ENCODE data around the gene MLH3. TPM values are rescaled to one million over a fixed set of nuclear protein-coding genes. Genes with fewer than 3 reads are reported as not detected.

The MLH3 gene
- total and polyA plus RNA-seq, 2 experiments from 2014 or later, result 21.7 to 24.4 TPM

DNA sequence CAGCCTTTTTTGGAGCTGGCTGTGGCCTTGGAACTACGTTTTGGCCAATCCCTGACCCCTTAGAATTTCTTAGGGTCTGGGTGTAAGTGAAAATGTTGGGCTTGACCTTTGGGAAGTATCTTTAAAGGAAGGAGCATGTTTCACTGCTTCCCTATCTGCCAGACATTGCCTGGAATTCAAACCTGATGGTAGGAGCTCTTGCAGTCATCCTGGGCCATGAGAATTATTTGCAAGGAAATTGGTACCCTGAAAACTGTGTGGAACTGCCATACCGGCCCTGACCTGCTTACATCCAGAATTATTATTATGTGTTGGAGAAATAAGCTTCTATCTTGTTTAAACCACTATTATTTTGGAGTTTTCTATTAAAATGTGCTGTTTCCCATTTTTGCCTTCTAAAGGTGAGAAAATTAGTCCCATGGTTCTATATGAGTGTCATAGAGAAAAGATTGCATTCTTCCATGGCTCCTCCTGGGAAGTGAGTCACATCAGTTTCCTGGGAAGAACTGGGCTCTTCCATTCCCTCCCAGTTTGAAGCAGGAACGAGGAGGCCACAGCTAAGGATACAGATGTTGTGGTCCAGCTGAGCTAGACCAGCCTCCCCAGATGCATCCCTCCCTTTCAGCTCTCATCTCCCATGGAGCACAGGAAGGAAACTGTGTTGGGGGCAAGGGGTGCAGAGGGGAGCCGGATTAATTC is 86.3 kb downstream of the MLH3 start:
- H3K27ac ChIP-seq, result no peak overlapping the region

More for the DNA sequence above, 86.3 kb downstream of the MLH3 start:
- no peaks in the 10 kb centered on the region for H3K36me3 ChIP-seq
- peak in 1 of 2 donors; percentile 51 for DNase-seq (ENCODE audit: low read depth in 1 of 2, low spot score in 1 of 2)
- H3K9me3 ChIP-seq (ENCODE audit: low read depth), result no peaks in the 10 kb centered on the region
- TF ChIP-seq, protein P1, sequence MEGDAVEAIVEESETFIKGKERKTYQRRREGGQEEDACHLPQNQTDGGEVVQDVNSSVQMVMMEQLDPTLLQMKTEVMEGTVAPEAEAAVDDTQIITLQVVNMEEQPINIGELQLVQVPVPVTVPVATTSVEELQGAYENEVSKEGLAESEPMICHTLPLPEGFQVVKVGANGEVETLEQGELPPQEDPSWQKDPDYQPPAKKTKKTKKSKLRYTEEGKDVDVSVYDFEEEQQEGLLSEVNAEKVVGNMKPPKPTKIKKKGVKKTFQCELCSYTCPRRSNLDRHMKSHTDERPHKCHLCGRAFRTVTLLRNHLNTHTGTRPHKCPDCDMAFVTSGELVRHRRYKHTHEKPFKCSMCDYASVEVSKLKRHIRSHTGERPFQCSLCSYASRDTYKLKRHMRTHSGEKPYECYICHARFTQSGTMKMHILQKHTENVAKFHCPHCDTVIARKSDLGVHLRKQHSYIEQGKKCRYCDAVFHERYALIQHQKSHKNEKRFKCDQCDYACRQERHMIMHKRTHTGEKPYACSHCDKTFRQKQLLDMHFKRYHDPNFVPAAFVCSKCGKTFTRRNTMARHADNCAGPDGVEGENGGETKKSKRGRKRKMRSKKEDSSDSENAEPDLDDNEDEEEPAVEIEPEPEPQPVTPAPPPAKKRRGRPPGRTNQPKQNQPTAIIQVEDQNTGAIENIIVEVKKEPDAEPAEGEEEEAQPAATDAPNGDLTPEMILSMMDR (IDR thresholded peaks at IDR 0.05; ENCODE audit: low read depth, low read length), result no peak
- H3K4me1 ChIP-seq (ENCODE audit: low read depth), result peaks cover 9% of the 10 kb centered on the region
- H3K27me3 ChIP-seq, result no peaks in the 10 kb centered on the region
- H3K4me3 ChIP-seq, result no peak overlapping the region

Other genes with a start within 250 kb of the MLH3 start
- not detected in 2 replicates for gene PROX2, start 175.3 kb downstream of the MLH3 start, total RNA-seq
- gene PROX2, start 175.3 kb downstream of the MLH3 start, polyA plus RNA-seq, result 0.06 and 0.75 TPM in 2 replicates
- 53.2 and 63.7 TPM in 2 replicates for gene DLST, start 169.6 kb downstream of the MLH3 start, total RNA-seq
- 10.0 and 13.8 TPM in 2 replicates for gene DLST, start 169.6 kb downstream of the MLH3 start, polyA plus RNA-seq
- gene RPS6KL1, start 128.2 kb downstream of the MLH3 start, total RNA-seq, result 7.6 and 15.1 TPM in 2 replicates
- 9.3 and 9.8 TPM in 2 replicates for gene RPS6KL1, start 128.2 kb downstream of the MLH3 start, polyA plus RNA-seq
- gene PGF, start 95.9 kb downstream of the MLH3 start, total RNA-seq, result 14.2 and 18.1 TPM in 2 replicates
- gene PGF, start 95.9 kb downstream of the MLH3 start, polyA plus RNA-seq, result 23.5 and 24.6 TPM in 2 replicates
- 57.3 and 69.5 TPM in 2 replicates for gene EIF2B2, start 48.5 kb downstream of the MLH3 start, total RNA-seq
- gene EIF2B2, start 48.5 kb downstream of the MLH3 start, polyA plus RNA-seq, result 76.7 and 92.9 TPM in 2 replicates
- 28.7 and 41.3 TPM in 2 replicates for gene ACYP1, start 12.6 kb upstream of the MLH3 start, total RNA-seq
- gene ACYP1, start 12.6 kb upstream of the MLH3 start, polyA plus RNA-seq, result 61.5 and 86.7 TPM in 2 replicates
- 2.5 and 8.2 TPM in 2 replicates for gene ZC2HC1C, start 18.2 kb upstream of the MLH3 start, total RNA-seq
- gene ZC2HC1C, start 18.2 kb upstream of the MLH3 start, polyA plus RNA-seq, result 7.7 and 9.8 TPM in 2 replicates
- gene NEK9, start 75.6 kb upstream of the MLH3 start, total RNA-seq, result 74.7 and 124 TPM in 2 replicates
- 62.5 and 81.5 TPM in 2 replicates for gene NEK9, start 75.6 kb upstream of the MLH3 start, polyA plus RNA-seq
- gene TMED10, start 125.1 kb upstream of the MLH3 start, total RNA-seq, result 158 and 206 TPM in 2 replicates
- gene TMED10, start 125.1 kb upstream of the MLH3 start, polyA plus RNA-seq, result 259 and 295 TPM in 2 replicates
- gene FOS, start 227.4 kb upstream of the MLH3 start, total RNA-seq, result 44.3 and 66.0 TPM in 2 replicates
- 45.3 and 55.3 TPM in 2 replicates for gene FOS, start 227.4 kb upstream of the MLH3 start, polyA plus RNA-seq